Panc1 (cell line): ENCODE results near the gene SLC13A5.

Experiments used
- CTCF ChIP-seq: fragments of 450-650 bp; IDR thresholded peaks from 2 replicates; pipeline ENCODE4 v1.5.1; 2017; ENCODE audit warnings: mild to moderate bottlenecking
- POLR2AphosphoS5 ChIP-seq: IDR thresholded peaks from 2 replicates; pipeline ENCODE4 v1.6.1; 2012; ENCODE audit warnings: mild to moderate bottlenecking, low read depth, low read length, moderate library complexity
- REST ChIP-seq, 2 experiments: IDR thresholded peaks; 2 replicates each; pipeline ENCODE4 v1.6.1; 2011 to 2012; ENCODE audit warnings: low read depth in 2 of 2, control low read depth in 1 of 2, low read length in 1 of 2, mild to moderate bottlenecking in 1 of 2, moderate library complexity in 1 of 2; ENCODE audit not compliant: insufficient read depth in 1 of 2

GRCh38 chr17:6711081-6711674 lies 2.0 kb downstream of the SLC13A5 start:
- no peak for TF ChIP-seq CTCF
- no peak for TF ChIP-seq POLR2AphosphoS5
- TF ChIP-seq REST (IDR thresholded peaks at IDR 0.05; ENCODE audit: insufficient read depth in 1 of 2, low read depth in 2 of 2, low read length in 1 of 2) = no peak
